HFFc6 (cell line): ENCODE measurements around the gene PPDPF. TPM values are rescaled to one million over a fixed set of nuclear protein-coding genes. Genes with fewer than 3 reads are reported as not detected.

ENCODE experiments used
- DNase-seq: peaks from one replicate; pipeline ENCODE4 v3.0.0-alpha.2; 2018
- H3K27ac Mint-ChIP-seq: 2 replicates; pipeline ENCODE4 v1.8.0; 2020; ENCODE audit warnings: mild to moderate bottlenecking, mixed read lengths
- H3K27me3 Mint-ChIP-seq: 2 replicates; pipeline ENCODE4 v1.8.0; 2021; ENCODE audit warnings: mild to moderate bottlenecking, moderate library complexity, mixed read lengths; ENCODE audit not compliant: insufficient read depth
- H3K36me3 Mint-ChIP-seq: 2 replicates; pipeline ENCODE4 v1.8.0; 2021; ENCODE audit warnings: low read depth, mixed read lengths
- H3K4me1 Mint-ChIP-seq: 2 replicates; pipeline ENCODE4 v1.8.0; 2020; ENCODE audit warnings: low read depth, mixed read lengths
- H3K4me3 Mint-ChIP-seq: 2 replicates; pipeline ENCODE4 v1.8.0; 2020; ENCODE audit warnings: mild to moderate bottlenecking, moderate library complexity, mixed read lengths
- H3K9me3 Mint-ChIP-seq: 2 replicates; pipeline ENCODE4 v1.8.0; 2020; ENCODE audit warnings: mild to moderate bottlenecking, mixed read lengths
- CTCF ChIP-seq: fragments of 200-600 bp; sonication (generic); IDR thresholded peaks from 2 replicates; pipeline ENCODE4 v1.5.0; 2021; ENCODE audit warnings: antibody characterized with exemption, mild to moderate bottlenecking
- total RNA-seq, 6 experiments: library from RNA; stranded (reverse); fragmentation: NEBNext Ultra II Directional; extraction: Animal tissue kit (Norgen Biotek cat#: 25700); gene quantifications; 2 replicates in 1 of 6; 3 replicates in 5 of 6; pipeline ENCODE4 v1.2.3, GENCODE V29; 2021

The PPDPF gene
- total RNA-seq, 6 experiments from 2014 or later = 388 to 518 (median 443) TPM

DNA sequence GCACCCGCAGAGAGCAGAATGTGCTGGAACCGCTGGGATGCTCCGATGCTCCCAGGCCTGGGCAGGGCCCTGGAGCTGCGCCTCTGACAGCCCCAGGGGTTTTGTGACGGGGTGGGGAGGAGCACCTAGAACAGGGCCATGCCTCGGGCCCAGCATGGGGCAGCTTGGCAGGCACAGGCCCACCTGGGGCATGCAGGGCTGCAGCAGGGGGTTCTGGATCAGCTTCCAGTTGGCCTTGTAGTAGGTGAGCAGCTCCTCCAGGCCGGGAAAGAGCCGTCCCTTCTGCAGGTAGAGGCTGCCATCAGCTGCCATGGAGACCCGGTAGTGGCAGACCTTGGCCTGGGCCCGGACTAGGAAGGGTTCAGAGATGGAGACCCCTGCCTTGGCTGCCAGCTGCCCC, 22.6 kb downstream of the PPDPF start:
- no peaks in the 10 kb centered on the region for H3K36me3 Mint-ChIP-seq
- H3K9me3 Mint-ChIP-seq = no peaks in the 10 kb centered on the region
- no peak for TF ChIP-seq CTCF
- H3K4me3 Mint-ChIP-seq = no peak overlapping the region
- H3K27me3 Mint-ChIP-seq = peaks cover 14% of the 10 kb centered on the region
- DNase-seq = no peak
- no peak overlapping the region for H3K27ac Mint-ChIP-seq
- peaks cover 10% of the 10 kb centered on the region for H3K4me1 Mint-ChIP-seq

GRCh38 chr20:63543733-63544132, 23.2 kb downstream of the PPDPF start:
- TF ChIP-seq CTCF = no peak
- H3K4me3 Mint-ChIP-seq = no peak overlapping the region

DNA sequence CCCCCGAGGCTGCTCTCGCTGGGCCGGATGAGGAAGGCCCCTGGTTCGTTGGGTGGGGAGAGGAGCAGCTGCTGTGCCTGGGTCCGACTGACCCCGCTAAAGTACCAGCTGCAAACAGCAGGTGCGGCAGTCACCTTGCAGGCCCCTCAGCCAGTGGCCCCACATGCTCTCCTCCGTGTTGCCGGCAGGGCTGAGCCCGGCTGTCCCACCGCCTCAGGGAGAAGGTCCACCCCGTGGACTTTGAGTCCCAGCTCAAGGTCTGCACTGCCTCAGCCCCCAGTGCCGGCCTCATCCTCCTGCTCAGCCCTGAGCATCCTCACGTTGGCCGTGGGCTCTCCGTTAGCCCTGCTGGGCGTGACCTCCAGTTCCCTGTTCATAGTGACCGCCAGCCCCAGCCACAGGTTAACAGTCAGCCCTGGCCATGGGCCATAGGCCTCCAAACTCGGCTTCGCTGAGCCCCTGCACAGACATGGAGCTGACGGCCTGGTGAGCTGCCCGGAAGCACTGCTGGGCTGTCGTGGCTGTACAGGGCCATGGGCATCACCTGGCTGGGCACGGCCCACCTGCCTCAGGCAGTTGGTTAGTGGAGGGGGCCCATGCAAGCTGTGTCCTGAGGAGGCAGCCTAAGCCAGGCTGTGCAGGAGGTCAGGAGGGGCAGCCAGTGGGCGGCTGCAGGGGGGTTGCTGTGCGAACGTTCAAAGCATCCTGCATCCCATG, 23.8 kb downstream of the PPDPF start:
- no peaks in the 10 kb centered on the region for H3K36me3 Mint-ChIP-seq
- H3K27ac Mint-ChIP-seq = no peak overlapping the region
- H3K4me3 Mint-ChIP-seq = no peak overlapping the region
- no peak for DNase-seq
- H3K4me1 Mint-ChIP-seq = peaks cover 10% of the 10 kb centered on the region
- no peaks in the 10 kb centered on the region for H3K9me3 Mint-ChIP-seq
- peaks cover 17% of the 10 kb centered on the region for H3K27me3 Mint-ChIP-seq
- no peak for TF ChIP-seq CTCF

More at GRCh38 chr20:63543733-63544132, 23.2 kb downstream of the PPDPF start:
- no peaks in the 10 kb centered on the region for H3K36me3 Mint-ChIP-seq
- H3K27ac Mint-ChIP-seq = no peak overlapping the region
- no peaks in the 10 kb centered on the region for H3K9me3 Mint-ChIP-seq
- DNase-seq = no peak
- H3K27me3 Mint-ChIP-seq = peaks cover 14% of the 10 kb centered on the region
- peaks cover 10% of the 10 kb centered on the region for H3K4me1 Mint-ChIP-seq

GRCh38 chr20:63544958-63545516, 24.5 kb downstream of the PPDPF start:
- no peaks in the 10 kb centered on the region for H3K36me3 Mint-ChIP-seq
- H3K27ac Mint-ChIP-seq = no peak overlapping the region
- peaks cover 18% of the 10 kb centered on the region for H3K27me3 Mint-ChIP-seq
- H3K4me1 Mint-ChIP-seq = peaks cover 10% of the 10 kb centered on the region
- DNase-seq = no peak
- no peaks in the 10 kb centered on the region for H3K9me3 Mint-ChIP-seq
- TF ChIP-seq CTCF = no peak
- H3K4me3 Mint-ChIP-seq = no peak overlapping the region

DNA sequence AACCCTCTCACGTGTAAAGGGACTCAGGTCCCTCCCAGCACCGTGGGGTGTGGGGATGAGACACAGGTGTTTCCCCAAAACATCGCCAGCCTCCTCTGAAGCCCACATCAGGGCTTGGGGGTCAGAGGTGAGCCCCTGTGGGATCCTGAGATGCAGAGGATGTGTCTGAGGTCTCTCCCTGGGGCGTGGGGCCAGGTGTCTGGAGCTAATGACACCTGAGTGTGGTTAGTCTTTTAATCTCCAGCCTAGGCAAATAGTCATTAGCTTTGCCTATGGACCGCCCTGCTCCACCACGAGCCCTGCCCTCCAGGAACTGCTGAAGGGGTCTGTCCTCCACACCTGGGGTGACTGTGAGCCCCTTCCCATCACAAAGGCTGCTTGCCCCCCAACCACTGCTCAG, 25.2 kb downstream of the PPDPF start:
- Mint-ChIP-seq H3K36me3 (no peaks in the 10 kb centered on the region), H3K4me3 (no peak overlapping the region)
- TF ChIP-seq CTCF = no peak

More for the DNA sequence above, 25.2 kb downstream of the PPDPF start:
- peaks cover 19% of the 10 kb centered on the region for H3K27me3 Mint-ChIP-seq
- DNase-seq = no peak
- H3K4me1 Mint-ChIP-seq = peaks cover 5% of the 10 kb centered on the region
- H3K9me3 Mint-ChIP-seq = no peaks in the 10 kb centered on the region
- no peak overlapping the region for H3K27ac Mint-ChIP-seq
